Measurements from ENCODE around the gene PAIP2.
A peak's percentile ranks its signal among the peaks of the same experiment; 100 is the strongest.
"Not testable (repeated sequence)": the region's sequence is repeated elsewhere in the genome, so short reads cannot be mapped to it uniquely, and the experiment has no call there.

PAIP2 gene

DNA sequence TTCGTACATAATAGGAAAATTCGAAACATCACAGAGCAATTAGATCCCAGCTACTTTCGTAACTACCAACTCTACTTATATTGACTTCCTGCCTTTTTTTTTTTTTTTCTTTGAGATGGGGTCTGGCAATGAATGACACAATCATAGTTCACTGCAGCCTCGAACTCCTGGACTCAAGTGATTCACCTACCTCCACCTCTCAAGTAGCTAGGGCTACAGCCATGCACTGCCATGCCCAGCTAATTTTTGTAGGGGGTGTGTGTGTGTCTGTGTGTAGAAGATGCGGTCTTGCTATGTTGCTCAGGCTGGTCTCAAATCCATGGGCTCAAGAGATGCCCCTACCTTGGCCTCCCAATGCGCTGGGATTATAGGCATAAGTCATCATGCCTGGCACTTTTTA, 5.8 kb upstream of the PAIP2 start:
- no peak for DNase-seq

DNA sequence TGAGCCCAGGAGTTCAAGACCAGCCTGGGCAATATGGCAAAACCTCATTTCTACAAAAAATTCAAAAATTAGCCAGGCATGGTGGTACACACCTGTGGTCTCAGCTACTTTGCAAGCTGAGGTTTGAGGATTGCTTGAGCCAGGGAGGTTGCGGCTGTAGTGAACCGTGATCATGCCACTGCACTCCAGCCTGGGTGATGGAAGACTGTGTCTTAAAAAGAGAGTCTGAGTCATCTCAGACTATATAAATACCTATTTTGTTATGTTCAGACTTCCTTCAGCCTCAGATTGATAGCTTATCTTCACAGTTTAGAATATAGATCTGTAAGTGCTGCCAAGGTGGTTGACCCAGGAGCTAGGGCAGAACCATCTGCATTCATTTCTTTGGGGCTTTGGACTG, 1.6 kb upstream of the PAIP2 start:
- no peak for DNase-seq

DNA sequence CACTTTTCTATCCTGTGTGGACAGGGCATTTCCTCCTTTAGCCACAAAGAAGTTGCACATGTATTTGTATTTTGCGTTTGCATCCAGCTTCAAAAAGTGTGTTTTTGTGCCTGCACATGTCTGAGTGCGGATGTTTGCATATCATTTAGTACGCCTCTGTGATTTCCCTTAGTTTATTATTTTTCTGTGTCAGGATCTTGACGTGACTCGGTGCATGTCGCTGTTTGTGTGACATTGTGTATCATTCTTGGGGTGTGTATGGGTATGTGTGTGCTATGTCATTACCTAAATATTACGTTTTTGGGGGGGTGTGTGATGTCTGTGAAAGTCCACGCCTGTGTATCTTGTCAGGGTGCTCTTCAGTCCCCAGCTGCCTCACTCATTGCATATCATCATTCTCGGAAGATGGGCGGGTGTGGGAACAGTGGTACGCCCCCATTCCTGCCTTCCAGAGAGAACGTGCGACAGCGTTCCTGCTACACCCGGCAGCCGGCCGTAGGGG, 416 bp upstream of the PAIP2 start:
- DNase-seq = no peak

DNA sequence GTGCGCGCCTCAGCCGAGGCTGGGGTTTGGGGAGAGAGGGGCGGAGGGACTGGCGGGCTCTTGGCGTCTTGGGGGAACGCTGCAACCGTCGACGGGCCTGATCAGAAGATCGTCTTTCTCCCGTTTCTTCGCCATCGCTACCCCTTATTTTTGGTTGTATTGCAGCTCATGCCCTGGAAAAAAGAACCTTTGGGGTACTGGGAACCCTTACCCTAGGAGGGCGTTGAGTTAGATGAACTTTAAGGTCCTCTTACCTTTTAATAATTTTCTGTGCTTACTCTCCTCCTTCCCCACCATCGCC, 719 bp downstream of the PAIP2 start:
- peak; percentile 78 for DNase-seq

DNA sequence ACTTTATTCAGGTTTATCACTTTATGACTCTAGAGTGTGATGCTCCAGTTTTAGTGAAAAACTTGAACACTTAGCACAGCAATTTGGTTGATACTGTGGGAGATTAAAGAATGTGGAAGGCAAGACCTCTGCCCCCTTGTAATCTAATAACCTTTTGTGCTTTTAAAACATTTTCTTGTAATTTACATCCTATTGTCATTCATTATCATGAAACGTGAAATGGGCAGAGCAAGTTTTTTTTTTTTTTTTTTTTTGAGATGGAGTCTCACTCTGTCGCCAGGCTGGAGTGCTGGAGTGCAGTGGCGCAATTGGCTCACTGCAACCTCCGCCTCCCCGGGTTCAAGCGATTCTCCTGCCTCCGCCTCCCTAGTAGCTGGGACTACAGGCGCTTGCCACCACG, 1.8 kb downstream of the PAIP2 start:
- DNase-seq = no peak

DNA sequence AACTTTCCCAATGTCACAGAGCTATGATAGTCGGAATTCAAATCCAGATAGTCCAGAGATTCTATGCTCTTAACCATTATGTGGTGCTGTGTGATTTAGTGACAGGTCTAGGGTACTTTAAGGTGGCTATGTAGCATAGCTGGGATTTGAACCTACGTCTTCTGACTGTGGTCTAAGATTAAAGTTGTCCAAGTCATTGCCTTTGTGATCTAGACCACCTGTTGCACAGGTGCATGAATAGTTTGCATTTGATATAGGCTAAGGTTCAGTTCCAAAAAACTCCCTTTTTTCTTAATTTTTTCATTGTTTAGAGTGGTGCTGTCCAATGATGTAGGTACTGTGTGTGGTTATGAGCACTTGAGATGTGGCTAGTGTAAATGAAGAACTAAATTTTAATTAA, 2.5 kb downstream of the PAIP2 start:
- no peak for DNase-seq

DNA sequence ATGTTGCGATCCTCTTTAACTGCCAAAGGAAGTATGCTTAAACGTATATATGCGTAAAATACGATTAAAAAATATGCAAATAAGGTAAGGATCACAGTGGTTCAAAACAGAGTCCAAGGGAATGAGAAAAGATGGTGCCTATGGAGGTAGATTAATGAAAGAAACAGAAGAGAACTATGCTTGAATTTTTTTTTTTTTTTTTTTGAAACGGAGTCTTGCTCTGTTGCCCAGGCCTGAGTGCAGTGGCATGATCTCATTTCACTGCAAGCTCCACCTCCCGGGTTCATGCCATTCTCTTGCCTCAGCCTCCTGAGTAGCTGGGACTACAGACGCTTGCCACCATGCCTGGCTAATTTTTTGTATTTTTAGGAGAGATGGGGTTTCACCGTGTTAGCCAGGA, 3.8 kb downstream of the PAIP2 start:
- not testable (repeated sequence) for DNase-seq

DNA sequence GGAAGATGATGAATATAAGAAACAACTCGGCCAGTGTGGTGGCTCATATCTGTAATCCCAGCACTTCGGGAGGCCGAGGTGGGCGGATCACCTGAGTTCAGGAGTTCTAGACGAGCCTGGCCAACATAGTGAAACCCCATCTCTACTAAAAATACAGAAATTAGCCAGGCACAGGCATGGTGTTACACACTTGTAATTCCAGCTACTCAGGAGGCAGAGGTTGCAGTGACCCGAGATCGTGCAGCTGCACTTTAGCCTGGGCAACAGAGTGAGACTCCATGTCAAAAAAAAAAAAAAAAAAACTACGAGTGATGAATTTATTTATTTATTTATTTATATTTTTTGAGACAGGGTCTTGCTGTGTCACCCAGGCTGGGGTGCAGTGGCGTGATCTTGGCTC, 6.2 kb downstream of the PAIP2 start:
- not testable (repeated sequence) for DNase-seq

DNA sequence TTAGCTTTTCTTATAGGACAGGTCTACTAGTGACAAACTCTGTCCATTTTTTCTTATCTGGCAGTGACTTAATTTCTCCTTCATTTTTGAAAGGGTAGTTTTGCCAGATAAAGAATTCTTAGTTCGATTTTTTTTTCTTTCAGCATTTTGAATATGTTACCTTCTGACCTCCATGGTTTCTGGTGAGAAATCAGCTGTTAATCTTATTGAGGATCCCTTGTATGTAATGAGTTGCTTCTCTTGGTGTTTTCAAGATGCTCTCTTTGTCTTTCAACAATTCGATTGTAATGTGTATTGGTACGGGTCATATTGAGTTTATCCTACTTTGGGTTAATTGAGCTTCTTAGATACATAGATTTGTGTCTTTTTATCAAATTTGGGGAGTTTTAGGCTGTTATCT, 12.5 kb downstream of the PAIP2 start:
- no peak for DNase-seq

DNA sequence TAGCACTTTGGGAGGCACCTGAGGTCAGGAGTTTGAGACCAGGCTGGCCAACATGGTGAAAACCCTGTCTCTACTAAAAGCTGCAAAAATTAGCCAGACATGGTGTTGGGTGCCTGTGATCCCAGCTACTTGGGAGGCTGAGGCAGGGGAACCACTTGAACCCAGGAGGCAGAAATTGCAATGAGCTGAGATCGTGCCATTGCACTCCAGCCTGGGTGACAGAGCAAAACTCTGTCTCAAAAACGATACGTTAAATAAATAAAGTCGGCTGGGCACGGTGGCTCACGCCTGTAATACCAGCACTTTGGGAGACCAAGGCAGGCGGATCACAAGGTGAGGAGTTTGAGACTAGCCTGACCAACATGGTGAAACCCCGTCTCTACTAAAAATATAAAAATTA, 14.2 kb downstream of the PAIP2 start:
- DNase-seq = not testable (repeated sequence)

DNA sequence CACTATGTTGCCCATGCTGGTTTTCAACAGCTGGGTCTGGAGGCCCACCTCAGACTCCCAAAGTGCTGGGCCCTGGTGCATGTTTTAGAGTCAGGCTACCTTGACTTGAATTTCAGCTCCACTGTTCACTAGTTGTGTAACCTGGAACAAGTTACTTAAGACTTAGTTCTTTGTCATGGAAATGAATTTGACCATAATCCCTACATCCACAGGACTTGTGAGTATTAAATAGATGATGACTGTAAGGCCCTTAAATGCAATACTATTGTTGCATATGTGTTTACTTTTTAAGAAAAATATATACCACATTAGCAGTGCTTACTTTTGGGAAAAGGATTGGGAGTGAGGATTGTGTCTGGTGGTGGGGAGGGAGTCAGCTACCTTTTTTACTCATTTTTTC, 16.4 kb downstream of the PAIP2 start:
- DNase-seq = no peak

DNA sequence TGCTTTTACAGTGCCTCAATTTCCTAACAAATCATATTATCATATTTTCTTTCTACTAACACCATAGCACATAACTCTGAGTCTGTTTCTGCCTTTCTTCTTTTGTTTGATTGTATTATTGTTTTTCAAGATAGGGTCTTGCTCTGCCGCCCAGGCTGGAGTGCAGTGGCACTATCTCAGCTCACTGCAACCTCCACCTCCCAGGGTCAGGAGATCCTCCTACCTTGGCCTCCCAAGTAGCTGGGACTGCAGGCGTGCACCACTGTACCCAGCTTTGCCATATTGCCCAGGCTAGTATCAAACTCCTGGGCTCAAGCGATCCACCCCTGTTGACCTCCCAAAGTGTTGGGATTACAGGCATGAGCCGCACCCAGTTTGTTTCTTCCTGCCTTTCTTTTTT, 18.7 kb downstream of the PAIP2 start:
- DNase-seq = no peak

DNA sequence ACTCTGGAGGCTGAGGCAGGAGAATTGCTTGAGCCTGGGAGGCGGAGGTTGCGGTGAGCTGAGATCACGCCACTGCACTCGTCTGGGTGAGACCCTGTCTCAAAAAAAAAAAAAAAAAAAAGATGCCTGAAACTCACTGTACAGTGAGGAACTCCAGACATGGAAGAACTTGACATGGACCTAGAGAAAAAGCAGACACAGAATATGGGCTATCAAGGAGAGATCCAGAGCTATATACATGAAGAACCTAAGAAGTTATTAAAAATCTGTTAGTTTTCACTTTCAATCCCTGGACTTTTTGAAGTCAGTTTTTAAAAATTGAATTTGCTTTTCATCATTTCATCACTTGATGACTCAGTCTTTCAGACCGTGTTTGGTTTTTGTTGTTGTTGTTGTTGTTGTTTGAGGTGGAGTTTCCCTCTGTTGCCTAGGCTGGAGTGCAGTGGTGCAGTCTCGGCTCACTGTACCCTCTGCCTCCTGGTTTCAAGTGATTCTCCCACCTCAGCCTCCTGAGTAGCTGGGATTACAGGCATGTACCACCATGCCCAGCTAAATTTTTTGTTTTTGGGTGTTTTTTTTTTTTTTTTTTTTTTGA, 20.3 kb downstream of the PAIP2 start:
- no peak for DNase-seq

DNA sequence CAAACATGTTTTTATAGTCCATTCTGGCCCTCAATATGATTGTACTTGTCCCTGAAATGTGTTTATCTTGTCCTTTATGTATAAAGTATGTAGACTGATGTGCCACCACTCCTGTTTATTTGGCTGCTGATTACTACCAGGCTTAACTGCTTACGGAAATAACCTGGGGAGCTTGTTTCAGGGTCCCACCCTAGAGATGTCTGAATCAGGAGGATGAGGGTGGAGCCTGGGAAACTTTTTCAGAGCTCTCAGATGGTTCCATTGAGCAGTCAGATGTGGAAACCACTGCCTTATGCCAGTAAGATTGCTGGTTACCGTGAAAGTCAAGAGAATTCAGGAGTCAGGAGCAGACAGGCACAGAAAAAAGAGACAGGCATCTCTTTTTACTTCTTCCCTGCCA, 22.3 kb downstream of the PAIP2 start:
- no peak for DNase-seq

DNA sequence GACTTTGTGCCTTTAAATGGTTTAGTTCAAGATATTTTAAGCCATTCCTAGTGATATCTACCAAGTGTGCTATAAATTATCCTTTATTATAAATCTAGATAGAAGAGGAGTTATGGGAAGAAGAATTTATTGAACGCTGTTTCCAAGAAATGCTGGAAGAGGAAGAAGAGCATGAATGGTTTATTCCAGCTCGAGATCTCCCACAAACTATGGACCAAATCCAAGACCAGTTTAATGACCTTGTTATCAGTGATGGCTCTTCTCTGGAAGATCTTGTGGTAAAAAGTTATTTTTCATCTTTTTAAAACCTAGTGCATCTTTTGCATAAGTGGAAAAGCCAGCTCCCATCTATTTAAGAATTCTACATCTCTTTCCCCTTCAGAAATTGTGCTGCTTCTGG, 22.8 kb downstream of the PAIP2 start:
- no peak for DNase-seq

DNA sequence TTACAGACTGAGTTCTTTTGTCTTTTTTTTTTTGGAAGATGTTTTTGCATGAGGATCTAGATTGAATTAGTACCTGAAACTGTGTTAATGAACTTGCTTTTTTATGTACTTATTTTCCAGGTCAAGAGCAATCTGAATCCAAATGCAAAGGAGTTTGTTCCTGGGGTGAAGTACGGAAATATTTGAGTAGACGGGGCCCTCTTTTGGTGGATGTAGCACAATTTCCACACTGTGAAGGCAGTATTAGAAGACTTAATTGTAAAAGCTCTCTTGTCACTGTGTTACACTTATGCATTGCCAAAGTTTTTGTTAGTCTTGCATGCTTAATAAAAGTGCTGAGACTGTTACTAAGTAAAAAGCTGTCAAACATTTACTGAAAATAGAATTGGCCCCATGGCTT, 27.0 kb downstream of the PAIP2 start:
- DNase-seq = no peak

DNA sequence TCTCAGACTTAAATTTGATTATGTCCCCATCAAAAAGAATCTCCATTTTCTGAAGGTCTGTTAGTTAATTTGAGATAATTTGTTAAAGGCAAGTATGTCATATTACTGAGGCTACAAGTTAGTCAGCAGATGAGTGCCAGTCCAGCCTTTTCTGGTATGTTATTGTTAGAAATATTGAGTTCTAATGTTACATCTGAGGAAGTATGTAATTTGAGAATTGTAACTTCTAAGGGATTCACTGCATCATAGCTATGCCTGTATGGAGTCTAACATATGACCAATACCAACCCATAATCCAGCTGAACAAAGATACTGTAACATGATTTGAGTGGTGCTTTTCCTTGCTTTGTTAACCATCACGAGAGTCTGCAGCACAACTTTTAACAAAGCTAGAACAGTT, 27.5 kb downstream of the PAIP2 start:
- no peak for DNase-seq

DNA sequence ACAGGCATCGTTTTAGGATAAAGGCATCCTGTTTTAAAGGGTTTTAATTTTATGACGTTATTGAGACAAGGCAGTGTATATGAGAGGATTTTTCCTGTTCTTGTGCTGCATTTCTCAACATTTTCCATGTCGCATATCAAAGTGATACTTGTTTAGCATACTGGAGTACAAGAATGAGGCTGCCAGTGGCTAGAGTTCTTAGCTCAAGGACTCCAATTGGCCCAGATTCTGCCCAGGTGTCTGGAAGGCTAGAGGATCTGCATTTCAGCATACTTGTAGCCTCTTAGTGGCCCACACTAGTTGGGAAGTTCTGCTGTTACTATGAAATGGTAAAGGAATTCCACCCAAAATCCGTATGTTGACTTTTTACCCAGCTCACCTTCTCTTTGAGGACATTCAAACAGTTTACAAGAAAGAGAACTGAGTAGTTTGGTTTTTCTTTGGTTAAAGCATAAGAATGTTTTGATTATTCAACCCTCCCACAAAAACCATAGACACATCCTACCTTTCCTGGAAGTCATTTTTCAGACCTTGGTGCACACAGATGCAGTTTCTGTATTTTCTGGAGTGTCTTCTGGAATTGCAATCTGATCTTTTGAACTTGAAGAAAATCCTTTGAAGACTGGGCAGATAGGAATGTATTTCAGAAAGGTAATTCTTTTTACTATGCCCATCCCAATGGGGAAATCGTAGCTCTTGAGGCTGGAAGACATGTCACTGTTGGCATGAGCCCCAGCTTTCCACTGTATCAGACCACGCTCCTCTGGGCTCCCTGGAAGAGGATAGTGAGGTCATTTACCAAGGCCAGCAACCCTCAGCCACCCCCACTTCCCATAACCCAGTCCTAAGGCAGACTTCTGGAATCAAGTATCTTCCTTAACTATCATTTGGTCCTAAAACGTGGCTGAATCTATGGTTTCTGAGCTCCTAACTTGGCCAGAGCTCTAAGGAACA, 30.1 kb downstream of the PAIP2 start:
- DNase-seq = no peak

DNA sequence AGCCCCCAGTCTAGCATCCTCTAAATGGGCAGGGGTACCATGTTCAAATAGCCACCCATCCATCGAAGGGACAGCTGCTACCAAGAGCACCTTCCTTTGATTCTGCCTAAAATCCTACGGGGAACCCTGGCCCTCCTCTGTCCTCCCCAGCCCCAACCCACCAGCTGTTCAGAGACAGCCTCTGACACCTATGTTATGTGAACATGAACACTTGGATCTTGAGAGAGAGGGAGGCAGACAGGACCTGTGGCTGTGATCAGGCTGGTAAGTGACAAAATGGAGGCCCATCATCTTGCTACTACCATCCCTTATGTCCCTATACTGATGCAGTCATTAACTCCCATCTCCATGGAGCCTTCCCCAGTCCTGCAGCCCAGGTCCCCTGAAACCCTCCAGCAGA, 33.3 kb downstream of the PAIP2 start:
- no peak for DNase-seq

DNA sequence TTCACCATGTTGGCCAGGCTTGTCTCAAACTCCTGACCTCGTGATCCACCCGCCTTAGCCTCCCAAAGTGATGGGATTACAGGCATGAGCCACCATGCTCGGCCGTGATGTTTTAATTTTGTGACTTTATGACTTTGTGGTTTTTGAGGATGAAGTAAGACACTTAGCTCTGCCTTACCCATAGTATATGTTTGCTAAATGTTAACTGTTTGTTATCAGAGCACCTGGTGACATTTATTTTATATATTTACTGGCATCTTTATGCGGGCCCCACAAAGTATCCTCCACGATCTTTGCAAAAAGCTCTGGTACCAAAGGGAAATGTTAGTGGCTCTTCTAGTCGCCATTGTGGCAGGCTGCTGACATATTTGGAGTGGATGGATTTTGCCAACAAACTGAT, 34.7 kb downstream of the PAIP2 start:
- DNase-seq = no peak

DNA sequence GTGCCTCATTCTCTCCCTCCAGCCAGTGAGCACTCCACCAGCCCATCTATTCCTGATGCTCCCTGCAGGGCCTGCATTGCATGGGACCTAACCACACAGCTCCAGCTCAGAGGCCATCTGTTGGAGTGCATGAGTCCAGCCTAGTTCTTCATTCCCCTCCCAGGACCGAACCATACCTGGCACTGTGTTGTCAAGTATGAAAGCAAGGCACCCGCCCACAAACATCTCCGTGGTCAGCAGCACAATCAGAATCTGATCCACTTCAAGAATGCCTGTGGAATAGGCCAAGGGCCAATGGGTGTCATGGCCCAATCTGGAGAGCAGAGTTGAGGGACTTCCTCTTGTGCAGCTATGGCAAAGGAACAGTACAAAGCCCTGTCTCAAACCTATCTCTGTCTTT, 35.6 kb downstream of the PAIP2 start:
- DNase-seq = no peak

DNA sequence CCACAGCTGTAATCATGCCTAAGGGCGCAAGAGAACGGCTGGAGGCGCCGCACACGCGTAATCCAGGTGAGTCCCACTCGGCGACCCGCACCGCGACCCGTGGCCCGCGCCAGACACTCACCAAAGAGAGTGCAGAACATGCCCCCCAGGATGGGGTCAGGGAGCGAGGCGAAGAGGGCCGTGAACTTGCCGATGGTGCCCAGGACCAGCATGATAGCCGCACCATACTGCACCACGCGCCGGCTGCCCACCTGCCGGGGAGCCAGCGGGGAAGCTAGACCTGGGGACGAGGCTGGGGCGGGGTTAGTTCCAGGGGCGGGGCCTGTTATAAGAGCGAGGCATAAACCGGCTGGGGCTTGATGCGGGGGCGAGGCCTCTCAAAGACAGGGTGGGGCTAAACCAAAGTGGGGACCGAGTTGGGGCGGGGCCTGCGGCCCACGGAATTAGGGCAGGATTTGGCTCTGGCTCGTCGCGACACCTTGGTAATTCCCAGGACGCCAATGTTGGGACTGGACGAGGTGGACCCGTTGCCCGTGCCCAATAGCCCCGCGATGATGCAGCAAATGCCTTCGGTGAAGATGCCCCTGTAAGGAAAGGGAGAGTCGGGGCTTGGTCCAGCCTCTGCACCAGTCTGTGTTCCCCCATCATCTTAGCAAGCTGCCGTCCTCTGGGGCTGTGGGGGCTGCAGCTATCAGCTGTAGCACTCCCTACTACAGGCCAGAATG, 36.6 kb downstream of the PAIP2 start:
- DNase-seq = no peak

DNA sequence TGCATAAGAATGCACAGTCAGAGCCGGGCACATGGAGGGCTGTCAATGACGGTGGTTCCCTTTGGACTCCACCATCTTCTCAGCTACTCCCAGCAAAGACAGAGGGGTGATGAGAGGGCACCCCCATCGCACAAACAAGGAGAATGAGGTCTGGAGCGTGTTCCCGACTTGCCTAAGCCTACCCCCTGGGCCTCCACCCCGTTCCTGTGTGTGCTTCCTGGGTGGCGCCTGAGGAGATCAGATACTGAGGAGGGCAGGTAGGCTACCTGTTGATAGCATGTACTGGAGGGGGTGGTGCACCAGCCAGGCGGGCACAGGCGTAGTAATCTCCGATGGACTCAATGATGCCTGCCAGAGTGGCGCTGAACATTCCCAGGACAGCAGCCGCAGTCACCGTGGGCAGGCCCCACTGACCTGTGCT, 37.3 kb downstream of the PAIP2 start:
- DNase-seq = no peak
